Left lobe of liver (tissue), 1 donor: Measurements from ENCODE around the gene CD59. TPM values are rescaled to one million over a fixed set of nuclear protein-coding genes. Genes with fewer than 3 reads are reported as not detected.

Experiments
- total RNA-seq: library from RNA; stranded (reverse); gene quantifications from one replicate; pipeline ENCODE4 v1.2.1, GENCODE V29; 2021
- donor health status: DM: no; HTN: yes; CAD: no.

CD59 gene
- total RNA-seq, 1 donor from 2014 or later = 149 TPM

Other genes starting within 250 kb of the CD59 start
- not detected for gene C11orf91, start 35.6 kb downstream of the CD59 start, total RNA-seq
- 18.9 TPM for gene FBXO3, start 38.1 kb upstream of the CD59 start, total RNA-seq
- gene LMO2, start 155.7 kb upstream of the CD59 start, total RNA-seq = 5.1 TPM